GM21723 (cell line): ENCODE measurements around the gene CDC42EP3.

Source experiments
- ATAC-seq: cut with Tn5 transposase; IDR thresholded peaks from one replicate; pipeline ENCODE4 v1.9.1; 2021; ENCODE audit warnings: mild to moderate bottlenecking, moderate library complexity; ENCODE audit not compliant: unreplicated experiment

The CDC42EP3 gene

GRCh38 chr2:37671009-37671815 is at the start of gene CDC42EP3:
CDC42EP3 (minus strand) TSS chr2:37671642; CDS start chr2:37646587, 25,055 bp downstream.
- peak; percentile 58 for ATAC-seq

- no peak for ATAC-seq
These were observed 49.7 kb upstream of the CDC42EP3 start for GRCh38 chr2:37721201-37721560.

- no peak for ATAC-seq
These were observed 49.2 kb upstream of the CDC42EP3 start for GRCh38 chr2:37720533-37721200.

GRCh38 chr2:37718515-37719161 is 47.2 kb upstream of the CDC42EP3 start:
- no peak for ATAC-seq

GRCh38 chr2:37713258-37713700 is 41.8 kb upstream of the CDC42EP3 start:
- ATAC-seq: no peak

- ATAC-seq: no peak
These were observed 40.4 kb upstream of the CDC42EP3 start for GRCh38 chr2:37711831-37712230.

- ATAC-seq: peak; percentile 71
These were observed 39.9 kb upstream of the CDC42EP3 start for GRCh38 chr2:37711308-37711731.

GRCh38 chr2:37709111-37709510 is 37.7 kb upstream of the CDC42EP3 start:
- ATAC-seq: no peak

- no peak for ATAC-seq
These were observed 36.7 kb upstream of the CDC42EP3 start for GRCh38 chr2:37708146-37708545.

- ATAC-seq: peak; percentile 50
These were observed 36.0 kb upstream of the CDC42EP3 start for GRCh38 chr2:37707393-37707792.

- no peak for ATAC-seq
These were observed 35.1 kb upstream of the CDC42EP3 start for GRCh38 chr2:37706334-37707183.

- ATAC-seq: no peak
These were observed 33.7 kb upstream of the CDC42EP3 start for GRCh38 chr2:37705191-37705590.

- ATAC-seq: no peak
These were observed 27.6 kb upstream of the CDC42EP3 start for GRCh38 chr2:37698931-37699481.

GRCh38 chr2:37695336-37695735 is 23.9 kb upstream of the CDC42EP3 start:
- no peak for ATAC-seq

GRCh38 chr2:37692711-37693110 is 21.3 kb upstream of the CDC42EP3 start:
- ATAC-seq: no peak

- ATAC-seq: no peak
These were observed 18.3 kb upstream of the CDC42EP3 start for GRCh38 chr2:37689751-37690150.

GRCh38 chr2:37688771-37689468 is 17.5 kb upstream of the CDC42EP3 start:
- no peak for ATAC-seq

- ATAC-seq: no peak
These were observed 15.5 kb upstream of the CDC42EP3 start for GRCh38 chr2:37686792-37687526.

- no peak for ATAC-seq
These were observed 13.4 kb upstream of the CDC42EP3 start for GRCh38 chr2:37684809-37685208.
